Stimulated activated CD8-positive, alpha-beta memory T cell treated with anti-CD3 and anti-CD28 coated beads, Interleukin-12 subunit alpha, Interleukin-12 subunit beta, amount 100 ng/mL, for 24 hours (primary cell): ENCODE data around the gene IGF2R.
"Not testable (repeated sequence)": the region's sequence is repeated elsewhere in the genome, so short reads cannot be mapped to it uniquely, and the experiment has no call there.

Experiments
- DNase-seq: peaks from one replicate; pipeline ENCODE4 v3.0.0-alpha.2; 2020; ENCODE audit errors: extremely low read depth

The IGF2R gene

GRCh38 chr6:160101277-160102205 lies 132.7 kb downstream of the IGF2R start:
- DNase-seq, result no peak

DNA sequence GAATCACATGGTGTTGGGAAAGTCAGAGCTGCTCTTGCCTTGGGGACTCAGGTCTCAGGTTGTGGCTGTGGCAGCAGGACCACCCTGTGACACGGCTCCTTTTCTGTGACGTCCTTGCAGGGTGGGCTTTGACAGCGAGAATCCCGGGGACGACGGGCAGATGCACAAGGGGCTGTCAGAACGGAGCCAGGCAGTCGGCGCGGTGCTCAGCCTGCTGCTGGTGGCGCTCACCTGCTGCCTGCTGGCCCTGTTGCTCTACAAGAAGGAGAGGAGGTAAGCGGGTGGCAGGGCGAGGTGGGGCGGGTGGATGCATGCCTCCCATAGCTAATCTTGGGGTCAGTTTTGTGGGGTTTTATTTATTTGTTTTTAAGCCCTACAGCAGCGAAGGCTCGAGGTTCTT lies 133.5 kb downstream of the IGF2R start:
- no peak for DNase-seq

DNA sequence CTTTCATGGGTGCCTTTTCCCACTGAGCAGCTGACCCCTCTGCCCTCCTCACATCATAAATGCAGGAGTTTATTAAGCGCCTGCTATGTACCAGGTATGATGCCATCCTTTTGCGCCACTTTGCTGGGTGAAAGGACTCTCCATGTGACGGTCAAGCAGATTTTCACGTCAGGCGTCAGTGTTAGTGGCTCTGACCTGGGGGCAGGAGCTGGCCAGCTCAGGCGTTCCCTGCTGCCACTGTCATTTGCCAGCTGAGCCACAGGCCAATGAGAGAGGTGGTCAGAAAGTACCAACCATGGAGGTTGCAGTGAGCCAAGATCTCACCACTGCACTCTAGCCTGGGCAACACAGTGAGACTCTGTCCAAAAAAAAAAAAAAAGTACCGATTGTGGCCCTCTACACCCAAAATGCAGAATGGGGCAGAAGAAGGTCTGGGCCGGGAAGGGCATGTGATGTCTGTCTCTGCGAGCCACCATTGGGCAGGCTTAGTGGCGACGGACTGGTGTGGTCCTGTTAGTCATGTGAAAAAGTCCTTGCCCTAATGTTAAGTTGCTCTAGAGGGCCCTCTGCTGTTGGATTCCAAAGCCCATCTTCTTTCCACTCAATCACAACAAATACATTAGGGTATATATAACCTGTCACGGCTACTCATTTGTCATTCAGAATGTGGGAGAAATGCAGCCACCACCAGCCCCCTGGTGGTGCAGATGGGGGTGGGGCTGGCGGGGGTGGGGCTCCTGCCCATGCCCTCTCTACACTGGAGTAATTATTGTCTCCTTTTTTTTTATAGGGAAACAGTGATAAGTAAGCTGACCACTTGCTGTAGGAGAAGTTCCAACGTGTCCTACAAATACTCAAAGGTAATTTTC lies 134.3 kb downstream of the IGF2R start:
- no peak for DNase-seq

DNA sequence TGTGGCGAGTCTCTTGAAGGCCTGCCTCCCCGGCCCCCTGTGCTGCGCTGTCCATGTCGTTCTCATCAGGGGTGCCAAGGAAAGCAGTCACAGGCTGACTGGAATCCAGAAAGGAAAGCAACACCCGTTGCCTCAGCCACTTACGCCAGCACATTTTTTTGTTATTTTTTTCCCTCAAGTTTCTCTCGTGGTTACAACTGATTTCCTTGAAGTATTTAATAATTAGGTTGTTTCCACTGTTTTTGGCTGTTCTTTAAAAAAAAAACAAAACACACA lies 134.9 kb downstream of the IGF2R start:
- DNase-seq, result no peak

DNA sequence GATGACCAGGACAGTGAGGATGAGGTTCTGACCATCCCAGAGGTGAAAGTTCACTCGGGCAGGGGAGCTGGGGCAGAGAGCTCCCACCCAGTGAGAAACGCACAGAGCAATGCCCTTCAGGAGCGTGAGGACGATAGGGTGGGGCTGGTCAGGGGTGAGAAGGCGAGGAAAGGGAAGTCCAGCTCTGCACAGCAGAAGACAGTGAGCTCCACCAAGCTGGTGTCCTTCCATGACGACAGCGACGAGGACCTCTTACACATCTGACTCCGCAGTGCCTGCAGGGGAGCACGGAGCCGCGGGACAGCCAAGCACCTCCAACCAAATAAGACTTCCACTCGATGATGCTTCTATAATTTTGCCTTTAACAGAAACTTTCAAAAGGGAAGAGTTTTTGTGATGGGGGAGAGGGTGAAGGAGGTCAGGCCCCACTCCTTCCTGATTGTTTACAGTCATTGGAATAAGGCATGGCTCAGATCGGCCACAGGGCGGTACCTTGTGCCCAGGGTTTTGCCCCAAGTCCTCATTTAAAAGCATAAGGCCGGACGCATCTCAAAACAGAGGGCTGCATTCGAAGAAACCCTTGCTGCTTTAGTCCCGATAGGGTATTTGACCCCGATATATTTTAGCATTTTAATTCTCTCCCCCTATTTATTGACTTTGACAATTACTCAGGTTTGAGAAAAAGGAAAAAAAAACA lies 136.1 kb downstream of the IGF2R start:
- no peak for DNase-seq

GRCh38 chr6:160106010-160106409 lies 137.1 kb downstream of the IGF2R start:
- no peak for DNase-seq

GRCh38 chr6:160106701-160107100 lies 137.8 kb downstream of the IGF2R start:
- DNase-seq, result no peak

DNA sequence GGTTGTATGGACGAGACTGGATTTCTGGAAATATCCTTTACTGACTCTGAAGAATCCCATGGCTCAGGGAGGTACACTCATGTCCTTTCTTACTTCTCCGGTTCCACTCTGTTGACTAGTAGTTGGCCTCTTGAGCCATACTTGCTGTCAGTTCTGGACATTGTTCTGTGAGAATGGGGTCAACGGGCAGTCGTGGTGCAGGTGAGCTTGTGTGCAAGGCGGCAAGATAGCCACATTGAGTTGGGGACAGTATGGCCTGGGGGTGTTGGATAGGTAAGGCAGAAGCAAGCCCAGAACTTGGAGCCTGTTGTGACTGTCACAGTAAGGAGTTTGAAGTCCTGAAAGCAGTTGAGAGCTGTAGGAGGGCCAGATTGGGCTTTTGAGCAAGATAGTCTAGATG lies 139.2 kb downstream of the IGF2R start:
- no peak for DNase-seq

GRCh38 chr6:160110586-160111123 lies 141.8 kb downstream of the IGF2R start:
- DNase-seq, result no peak

GRCh38 chr6:160111806-160112205 lies 142.9 kb downstream of the IGF2R start:
- DNase-seq, result no peak

- no peak for DNase-seq
Measured at GRCh38 chr6:160112628-160113299, 143.9 kb downstream of the IGF2R start.

DNA sequence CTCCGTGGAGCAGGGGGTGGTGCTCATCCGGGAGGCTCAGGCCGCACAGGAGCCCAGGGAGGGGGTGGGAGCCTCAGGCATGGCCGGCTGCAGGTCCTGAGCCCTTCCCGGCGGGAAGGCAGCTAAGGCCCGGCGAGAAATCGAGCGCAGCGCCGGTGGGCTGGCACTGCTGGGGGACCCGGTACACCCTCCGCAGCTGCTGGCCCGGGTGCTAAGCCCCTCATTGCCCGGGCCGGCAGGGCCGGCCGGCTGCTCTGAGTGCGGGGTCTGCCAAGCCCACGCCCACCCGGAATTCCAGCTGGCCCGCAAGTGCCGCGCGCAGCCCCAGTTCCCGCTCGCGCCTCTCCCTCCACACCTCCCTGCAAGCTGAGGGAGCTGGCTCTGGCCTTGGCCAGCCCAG lies 145.7 kb downstream of the IGF2R start:
- not testable (repeated sequence) for DNase-seq

- no peak for DNase-seq
Measured at GRCh38 chr6:160115421-160115820, 146.5 kb downstream of the IGF2R start.

DNA sequence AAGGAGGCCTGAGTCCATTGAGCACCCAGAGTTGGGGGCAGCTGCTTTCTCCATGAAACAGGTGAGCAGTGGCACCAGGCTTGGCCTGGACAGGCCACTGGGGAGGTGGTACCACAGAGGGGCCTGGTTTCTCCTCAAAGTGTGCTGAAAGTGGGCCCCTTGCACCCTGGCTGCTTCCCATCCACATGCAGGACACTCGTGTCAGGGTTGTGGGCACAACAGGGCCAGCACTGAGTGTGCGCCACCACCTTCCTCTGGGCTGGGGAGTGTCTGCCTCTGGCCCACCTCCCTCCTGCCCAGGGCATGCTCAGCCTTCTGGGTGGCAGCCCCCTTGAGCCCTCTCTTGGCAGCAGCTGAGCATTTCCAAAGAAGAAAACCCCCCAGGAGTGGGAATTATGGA lies 147.5 kb downstream of the IGF2R start:
- no peak for DNase-seq

GRCh38 chr6:160117137-160117536 lies 148.3 kb downstream of the IGF2R start:
- DNase-seq, result no peak

- DNase-seq, result no peak
Measured at GRCh38 chr6:160118620-160119229, 149.8 kb downstream of the IGF2R start.

DNA sequence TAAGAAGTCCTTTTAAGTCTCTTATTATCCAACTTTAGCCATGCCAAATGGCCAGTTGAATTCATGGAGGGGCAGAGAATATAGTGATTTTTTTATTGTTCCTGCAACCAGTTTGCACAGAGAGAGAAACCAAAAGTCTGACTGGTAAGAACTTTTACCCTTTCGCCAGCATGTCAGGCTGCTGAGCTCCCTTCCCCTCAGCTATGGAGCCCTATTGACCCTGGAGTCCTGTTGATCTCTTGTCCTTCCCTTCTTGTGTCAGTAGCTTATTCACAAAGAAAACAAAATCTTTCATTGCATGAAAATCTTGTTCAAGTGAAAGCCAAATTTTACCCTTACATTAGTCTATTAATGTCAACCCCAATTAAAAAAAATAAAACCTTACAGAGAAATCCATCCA lies 151.2 kb downstream of the IGF2R start:
- no peak for DNase-seq

DNA sequence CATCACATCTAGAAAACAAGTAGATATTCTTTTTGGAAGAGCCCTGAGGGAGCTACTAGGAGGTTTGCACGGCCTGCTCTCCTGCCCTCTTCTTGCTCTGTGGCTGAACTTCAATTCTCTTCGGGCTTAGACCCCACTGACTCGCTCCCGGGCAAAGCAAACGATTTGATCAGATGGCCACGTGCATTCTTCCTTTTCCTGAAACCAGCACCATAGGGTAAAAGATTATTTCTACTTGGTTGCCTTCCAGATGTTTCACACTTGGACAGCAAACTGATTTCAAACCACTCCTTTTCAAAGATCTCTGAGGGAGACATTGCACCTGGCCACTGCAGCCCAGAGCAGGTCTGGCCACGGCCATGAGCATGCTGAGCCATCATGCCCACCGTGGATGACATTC lies 152.7 kb downstream of the IGF2R start, which contains the start of gene SLC22A1:
SLC22A1 (plus strand) TSS at position 258 of the 400 bp plus-strand sequence; CDS start at position 379, 121 bp downstream.
- no peak for DNase-seq

- DNase-seq, result no peak
Measured at GRCh38 chr6:160121981-160122380, 153.1 kb downstream of the IGF2R start.

DNA sequence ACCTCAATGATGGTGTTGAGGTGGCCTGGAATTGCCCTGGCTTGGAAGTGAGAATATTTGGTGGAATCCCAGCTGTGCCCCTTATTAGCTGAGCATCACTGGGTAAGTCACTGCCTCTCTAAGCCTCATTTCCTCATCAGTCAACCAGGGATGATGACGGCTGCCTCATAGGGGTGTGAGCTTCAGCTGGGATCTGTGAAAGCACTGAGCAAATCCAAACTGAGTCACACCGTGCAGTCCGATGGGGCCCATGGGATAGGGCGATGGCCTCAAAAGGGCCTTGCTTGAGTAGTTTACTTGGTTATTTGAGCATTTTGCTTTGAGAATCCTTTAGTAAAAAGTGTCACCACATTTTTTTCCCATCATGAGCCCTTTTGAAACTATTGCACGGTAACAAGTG lies 153.9 kb downstream of the IGF2R start:
- no peak for DNase-seq

- no peak for DNase-seq
Measured at GRCh38 chr6:160124007-160124406, 155.1 kb downstream of the IGF2R start.
